PFSK-1 (cell line): ENCODE results near the gene NFIB.

Source experiments
- FOXP2 ChIP-seq: optimal IDR thresholded peaks from 2 replicates; pipeline ENCODE3; 2011; ENCODE audit warnings: borderline replicate concordance, control low read depth, inconsistent platforms; ENCODE audit not compliant: insufficient read depth; ENCODE audit errors: extremely low read length, extremely low read depth
- POLR2AphosphoS5 ChIP-seq: IDR thresholded peaks from 2 replicates; pipeline ENCODE4 v1.6.1; 2012; ENCODE audit warnings: low read depth, mild to moderate bottlenecking, control low read depth, low read length, moderate library complexity
- REST ChIP-seq, 2 experiments: IDR thresholded peaks; 2 replicates each; pipeline versions ENCODE4 v1.6.1 to v1.8.0; 2011 to 2012; ENCODE audit warnings: low read depth in 2 of 2, low read length in 2 of 2, control low read depth in 1 of 2, inconsistent platforms in 1 of 2, mild to moderate bottlenecking in 1 of 2, moderate library complexity in 1 of 2; ENCODE audit not compliant: insufficient read depth in 1 of 2
- SIN3A ChIP-seq: IDR thresholded peaks from 2 replicates; pipeline ENCODE4 v1.6.1; 2012; ENCODE audit warnings: mild to moderate bottlenecking, low read length, moderate library complexity, borderline replicate concordance; ENCODE audit not compliant: insufficient read depth
- TAF1 ChIP-seq: IDR thresholded peaks from 2 replicates; pipeline ENCODE4 v1.6.1; 2012; ENCODE audit warnings: low read length, control low read depth, borderline replicate concordance; ENCODE audit not compliant: insufficient read depth

GRCh38 chr9:14262827-14263226, 51.1 kb downstream of the NFIB start:
- TF ChIP-seq REST (IDR thresholded peaks at IDR 0.05; ENCODE audit: insufficient read depth in 1 of 2, low read depth in 2 of 2, low read length in 2 of 2) (no peak), SIN3A (no peak), POLR2AphosphoS5 (no peak), TAF1 (no peak), FOXP2 (no peak)
